ENCODE measurements around the gene ITPRIPL2. TPM values are rescaled to one million over a fixed set of nuclear protein-coding genes. Genes with fewer than 3 reads are reported as not detected.

The ITPRIPL2 gene
- polyA plus RNA-seq, 1 donor = 24.9 TPM

DNA sequence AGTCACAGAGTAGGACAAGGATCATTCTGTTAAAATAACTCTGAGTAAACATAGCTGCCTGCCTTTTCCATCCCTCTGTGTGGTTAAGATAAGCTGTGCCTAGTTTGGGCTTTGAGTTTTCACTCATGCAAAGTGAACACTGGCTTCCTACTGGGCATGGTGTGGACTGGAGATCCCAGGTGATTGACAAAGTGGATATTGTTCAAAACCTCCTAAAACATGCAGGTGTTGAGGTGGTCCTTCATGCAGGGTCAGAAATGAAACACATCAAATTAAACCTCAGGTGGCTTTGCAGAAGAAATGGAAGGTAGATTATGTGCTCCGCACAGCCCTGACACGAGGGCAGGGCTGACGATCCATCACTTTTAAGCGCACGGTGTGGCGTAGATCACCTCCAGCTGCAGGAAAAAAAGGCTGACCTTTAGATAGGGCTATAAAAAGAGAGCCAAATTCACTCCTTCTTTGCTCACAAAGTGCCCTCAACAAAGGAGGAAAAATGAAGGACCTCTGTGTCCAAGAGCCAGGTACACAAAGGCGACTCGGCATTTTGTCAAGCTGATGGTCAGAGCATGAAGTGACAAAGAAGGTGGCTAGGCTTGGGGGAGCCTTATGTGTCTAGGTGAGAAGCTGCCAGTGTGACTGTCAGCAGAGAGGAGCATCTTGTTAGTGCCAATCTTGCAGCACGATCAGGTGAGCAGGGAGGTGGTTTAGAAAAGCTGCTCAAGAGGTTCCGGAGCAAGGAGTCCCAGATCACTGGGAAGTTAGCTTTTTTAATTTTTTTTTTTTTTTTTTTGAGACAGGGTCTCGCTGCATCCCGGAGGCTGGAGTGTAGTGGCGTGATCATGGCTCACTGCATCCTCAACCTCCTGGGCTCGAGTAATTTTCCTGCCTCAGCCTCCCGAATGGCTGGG, 19.9 kb upstream of the ITPRIPL2 start:
- no peak for DNase-seq

GRCh38 chr16:19094542-19095365, 19.0 kb upstream of the ITPRIPL2 start:
- DNase-seq = no peak

DNA sequence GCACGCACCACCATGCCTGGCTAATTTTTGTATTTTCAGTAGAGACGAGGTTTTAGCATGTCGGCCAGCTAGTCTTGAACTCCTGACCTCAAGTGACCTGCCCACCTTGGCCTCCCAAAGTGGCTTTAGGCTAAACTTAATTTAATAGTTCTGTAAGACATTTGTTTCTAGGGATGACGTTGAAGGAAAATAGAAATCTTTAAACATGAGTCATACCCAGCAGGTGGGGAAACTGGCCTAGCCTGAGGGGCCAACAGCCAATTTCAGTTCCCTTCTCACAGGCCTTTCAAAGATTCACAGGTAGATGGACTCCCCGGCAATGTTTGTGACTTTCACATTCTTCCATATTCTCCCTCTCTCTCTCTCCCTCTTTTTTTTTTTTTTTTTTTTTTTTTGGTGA, 18.1 kb upstream of the ITPRIPL2 start:
- no peak for DNase-seq

GRCh38 chr16:19098173-19098572, 15.6 kb upstream of the ITPRIPL2 start:
- no peak for DNase-seq

DNA sequence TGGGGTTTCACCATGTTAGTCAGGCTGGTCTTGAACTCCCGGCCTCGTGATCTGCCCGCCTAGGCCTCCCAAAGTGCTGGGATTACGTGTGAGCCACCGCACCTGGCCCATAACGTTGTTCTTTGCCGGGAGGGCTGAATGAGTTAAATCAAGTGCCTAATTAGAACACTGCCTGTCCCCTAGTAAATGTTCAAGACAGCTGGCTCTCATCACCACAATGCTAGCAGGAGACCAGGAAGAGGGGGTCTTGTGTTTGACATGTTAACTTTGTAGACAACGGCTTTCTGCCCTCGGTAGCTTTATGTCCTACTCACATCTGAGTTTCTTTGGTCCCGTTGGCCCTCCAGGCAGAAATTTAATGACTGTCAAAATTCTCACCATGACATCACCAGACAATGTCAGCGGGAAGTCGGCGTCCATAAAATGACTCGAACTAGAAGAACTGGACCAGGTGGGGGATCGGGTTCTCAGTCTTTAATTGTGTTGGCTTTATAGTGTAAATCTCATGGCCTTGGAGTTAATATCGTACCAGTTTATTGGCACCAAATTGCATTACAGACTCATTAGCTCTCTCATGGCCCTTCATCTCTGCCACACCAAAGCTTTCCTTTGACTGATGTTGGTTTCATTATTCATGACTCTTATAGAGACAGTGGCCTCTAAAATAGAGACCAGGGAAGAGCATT, 11.4 kb upstream of the ITPRIPL2 start:
- no peak for DNase-seq

- DNase-seq = no peak
Observed at GRCh38 chr16:19104607-19105006, 9.2 kb upstream of the ITPRIPL2 start.

DNA sequence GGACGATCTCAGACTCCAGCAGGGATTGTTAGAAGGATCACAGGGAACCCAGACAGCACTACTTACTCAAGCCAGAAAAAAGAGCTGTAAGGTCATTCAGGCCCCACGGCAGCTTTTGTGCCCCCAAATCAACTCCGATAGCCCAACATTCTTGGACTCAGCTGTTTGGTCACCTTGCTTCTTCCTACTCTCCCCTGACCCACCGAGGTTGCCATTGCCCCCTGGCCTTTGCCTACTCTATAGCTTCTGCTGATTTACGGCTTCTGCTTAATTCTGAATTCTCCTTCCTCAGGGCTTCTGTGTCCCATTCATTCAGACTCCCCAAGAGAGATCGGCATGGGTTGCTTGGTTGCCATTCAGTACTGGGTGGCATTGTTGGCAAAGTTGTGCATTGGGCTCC, 8.6 kb upstream of the ITPRIPL2 start:
- DNase-seq = no peak

DNA sequence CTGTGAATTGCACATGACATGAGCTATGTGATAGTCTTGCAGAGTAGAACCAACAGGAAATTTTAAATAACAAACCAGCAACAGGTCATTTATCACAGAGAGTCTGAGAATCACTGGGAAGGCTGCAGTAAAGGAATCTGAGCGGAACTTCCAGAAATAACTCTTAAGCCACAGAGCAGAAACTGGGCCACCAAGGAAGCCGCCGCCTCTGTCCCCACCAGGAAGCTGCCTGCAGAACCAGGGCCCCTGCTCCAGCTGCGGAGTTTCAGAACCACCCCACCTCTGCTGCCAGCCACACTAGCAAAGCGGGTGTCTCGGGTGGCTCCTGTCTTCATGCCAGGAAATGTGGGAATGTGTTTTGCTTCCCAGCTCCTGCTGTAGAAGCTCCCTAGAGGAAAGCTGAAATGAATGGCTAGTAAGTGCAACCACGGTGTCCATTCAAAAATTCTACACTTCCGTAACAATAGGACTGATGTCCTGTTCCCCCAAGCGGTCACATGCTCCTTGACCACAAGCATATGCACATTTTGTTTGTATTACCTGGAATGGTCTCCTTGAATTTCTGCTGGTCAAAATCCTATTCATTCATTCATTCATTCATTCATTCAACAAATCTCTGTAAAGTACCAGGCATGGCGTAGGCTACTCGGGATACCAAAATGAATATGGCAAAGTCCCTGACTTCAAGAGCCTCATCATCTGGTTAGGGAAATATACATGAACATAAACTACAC, 7.7 kb upstream of the ITPRIPL2 start:
- DNase-seq = no peak

GRCh38 chr16:19106625-19107020, 7.1 kb upstream of the ITPRIPL2 start:
- DNase-seq = no peak

- no peak for DNase-seq
Observed at GRCh38 chr16:19108409-19109287, 5.1 kb upstream of the ITPRIPL2 start.

- DNase-seq = no peak
Observed at GRCh38 chr16:19109288-19109664, 4.5 kb upstream of the ITPRIPL2 start.

DNA sequence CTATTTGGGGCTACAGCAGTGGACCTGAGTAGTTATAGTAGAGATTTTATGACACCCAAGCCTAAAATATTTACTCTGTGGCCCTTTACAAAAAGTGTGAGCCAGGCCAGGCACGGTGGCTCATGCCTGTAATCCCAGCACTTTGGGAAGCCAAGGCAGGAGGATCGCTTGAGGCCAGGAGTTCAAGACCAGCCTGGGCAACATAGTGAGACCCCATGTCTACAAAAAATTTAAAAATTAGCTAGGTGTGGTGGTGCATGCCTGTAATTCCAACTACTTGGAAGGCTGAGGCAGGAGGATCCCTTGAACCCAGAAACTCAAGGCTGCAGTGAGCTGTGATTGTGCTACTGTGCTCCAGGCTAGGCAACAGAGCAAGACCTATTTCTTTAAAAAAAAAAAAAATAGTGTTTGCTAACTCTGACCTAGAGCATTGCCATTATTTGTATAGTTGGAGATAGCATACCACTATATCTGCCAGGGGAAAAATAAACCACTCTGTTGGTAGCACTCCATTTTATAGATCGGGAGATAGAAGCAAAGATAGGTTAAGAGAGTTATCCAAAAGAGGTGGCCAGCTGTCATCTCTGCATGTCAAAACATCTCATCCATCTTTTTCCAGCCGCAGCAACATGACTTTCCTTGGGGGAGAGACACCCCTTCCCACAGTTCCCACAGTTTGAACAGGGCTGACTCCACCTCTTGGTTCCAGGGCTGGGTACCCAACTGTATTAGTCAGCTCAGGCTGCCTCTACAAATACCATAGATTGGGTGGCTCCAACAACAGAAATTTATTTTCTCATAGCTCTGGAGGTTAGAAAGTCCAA, 3.0 kb upstream of the ITPRIPL2 start:
- DNase-seq = no peak

DNA sequence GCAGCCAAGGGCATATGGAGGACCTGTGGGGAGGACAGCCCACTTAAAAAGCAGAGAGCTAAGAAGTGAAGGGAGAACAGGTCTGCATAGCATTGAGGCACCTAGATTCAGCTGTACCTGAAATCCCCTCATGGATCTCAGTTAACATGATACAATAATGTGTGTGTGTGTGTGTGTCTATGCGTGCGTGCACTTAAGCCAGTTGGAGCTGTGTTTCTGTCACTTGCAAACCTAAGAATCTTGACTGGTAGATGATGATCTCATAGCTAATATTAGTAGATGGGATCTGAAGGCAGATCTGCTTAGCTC, 1.7 kb upstream of the ITPRIPL2 start:
- DNase-seq = no peak

DNA sequence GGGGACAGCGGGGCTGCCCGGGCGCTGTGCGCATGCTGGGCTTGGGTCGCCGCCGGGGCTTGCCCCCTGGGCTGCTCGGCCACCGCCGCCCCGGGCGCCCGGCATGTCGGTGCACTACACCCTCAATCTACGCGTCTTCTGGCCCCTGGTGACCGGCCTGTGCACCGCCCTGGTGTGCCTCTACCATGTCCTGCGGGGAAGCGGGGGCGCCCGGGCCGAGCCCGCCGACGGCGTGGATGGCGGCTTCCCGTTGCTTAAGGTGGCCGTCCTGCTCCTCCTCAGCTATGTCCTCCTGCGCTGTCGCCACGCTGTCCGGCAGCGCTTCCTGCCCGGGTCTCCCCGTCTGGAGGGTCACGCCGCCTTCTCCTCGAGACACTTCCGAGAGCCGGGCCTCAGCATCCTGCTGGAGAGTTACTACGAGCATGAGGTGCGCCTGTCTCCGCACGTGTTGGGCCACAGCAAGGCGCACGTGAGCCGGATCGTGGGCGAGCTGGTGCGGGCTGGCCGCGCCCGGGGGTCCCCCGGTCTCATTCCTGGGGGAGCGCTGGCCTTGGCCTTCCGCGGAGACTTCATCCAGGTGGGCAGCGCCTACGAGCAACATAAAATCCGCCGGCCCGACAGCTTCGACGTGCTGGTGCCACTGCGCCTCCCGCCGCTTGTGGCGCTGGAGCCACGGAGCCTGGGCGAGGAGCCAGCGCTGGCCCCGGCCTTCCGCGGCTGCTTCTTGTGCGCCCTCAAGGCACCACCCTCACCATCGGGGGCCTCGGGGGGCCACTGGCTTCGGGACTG, 789 bp downstream of the ITPRIPL2 start:
- DNase-seq = peak; percentile 80

DNA sequence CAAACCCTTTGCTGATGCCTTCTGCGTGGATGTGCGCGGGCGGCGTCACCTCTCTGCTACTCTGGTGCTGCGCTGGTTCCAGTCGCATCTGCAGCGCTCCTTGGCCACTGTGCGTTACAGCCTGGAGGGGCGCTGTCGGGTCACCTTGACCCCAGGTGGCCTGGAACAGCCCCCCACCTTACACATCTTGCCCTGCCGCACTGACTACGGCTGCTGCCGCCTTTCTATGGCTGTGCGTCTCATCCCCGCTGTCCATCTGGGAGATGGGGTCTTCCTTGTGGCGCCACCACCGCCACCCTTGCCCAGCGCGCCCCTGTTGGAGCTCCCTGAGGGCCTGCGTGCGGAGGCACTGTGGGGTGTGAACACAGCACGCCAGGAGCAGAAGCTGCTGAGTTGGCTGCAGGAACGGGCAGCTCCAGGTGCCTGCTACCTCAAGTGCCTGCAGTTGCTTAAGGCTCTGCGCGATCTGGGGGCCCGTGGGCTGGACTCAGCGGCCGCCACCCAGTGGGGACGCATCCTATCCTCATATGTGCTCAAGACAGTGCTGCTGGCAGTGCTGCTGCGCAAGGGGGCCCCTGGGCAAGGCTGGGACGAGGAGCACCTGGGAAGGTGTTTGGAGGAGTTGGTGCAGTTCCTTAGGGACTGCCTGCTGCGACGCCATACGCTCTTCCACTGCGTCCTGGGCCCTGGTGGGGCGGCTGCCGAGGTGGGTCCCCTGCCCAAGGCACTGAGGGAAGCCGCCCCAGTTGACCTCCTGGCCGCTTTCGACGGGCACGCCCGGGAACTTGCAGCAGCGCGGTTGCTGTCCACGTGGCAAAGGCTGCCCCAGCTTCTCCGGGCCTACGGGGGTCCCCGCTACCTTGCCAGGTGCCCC, 1.6 kb downstream of the ITPRIPL2 start:
- no peak for DNase-seq

DNA sequence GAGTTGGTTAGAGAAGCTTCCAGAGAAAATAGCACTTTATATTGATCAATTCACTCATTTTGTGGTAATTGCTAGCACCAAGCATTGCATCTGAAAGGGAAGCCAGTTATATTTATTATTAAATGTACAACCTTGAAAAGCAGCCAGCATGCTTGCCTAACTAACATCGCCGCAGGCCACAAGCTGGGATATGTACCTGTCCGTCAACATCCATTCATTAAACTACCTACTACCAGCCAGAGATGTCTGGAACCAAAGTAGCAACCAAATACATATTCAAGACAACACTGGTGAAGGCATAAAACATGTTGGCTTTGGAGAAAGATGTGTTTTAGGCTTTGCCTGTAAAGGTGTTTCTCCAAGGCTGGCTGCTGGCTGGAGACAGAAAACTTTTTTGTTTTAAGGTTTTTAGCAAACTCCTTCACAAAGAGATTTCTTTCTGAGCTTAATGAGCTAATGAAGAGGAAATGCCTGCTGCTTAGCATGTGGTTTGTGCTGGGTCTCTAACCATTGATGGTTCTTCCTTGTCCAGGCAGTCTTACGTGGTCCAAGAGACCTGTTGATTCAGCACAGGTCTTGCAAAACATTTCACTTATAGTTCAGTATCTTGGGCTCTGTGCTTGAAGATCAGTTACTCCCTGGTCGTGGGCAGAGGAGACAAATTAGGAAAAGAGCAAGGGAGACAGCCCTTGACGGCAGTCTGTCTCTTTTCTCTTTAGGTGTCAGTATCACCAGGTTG, 3.1 kb downstream of the ITPRIPL2 start:
- no peak for DNase-seq

- DNase-seq = peak; percentile 65
Observed at GRCh38 chr16:19118938-19119431, 5.2 kb downstream of the ITPRIPL2 start.

- no peak for DNase-seq
Observed at GRCh38 chr16:19119564-19119963, 5.8 kb downstream of the ITPRIPL2 start.

Data from hindlimb muscle (tissue), 1 donor.